Measurements from ENCODE around the gene CHST6.

CHST6 gene

DNA sequence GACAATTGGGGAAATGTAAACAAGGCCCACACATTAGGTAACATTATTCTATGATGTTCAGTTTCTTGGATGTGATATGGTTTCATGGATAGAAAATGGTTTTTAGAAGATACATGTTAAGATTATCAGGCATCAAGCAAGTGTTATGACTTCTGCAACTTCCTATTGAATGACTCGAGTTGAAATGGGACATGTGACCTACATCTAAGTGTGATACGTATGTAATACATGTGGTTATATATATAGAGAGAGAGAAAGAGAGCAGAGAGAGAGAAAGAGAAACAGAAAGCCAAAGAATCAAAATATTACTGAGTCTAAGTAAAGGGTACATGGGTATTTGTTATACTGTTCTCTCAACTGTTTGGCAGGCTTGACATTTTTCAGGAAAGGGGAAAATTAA, 32.4 kb downstream of the CHST6 start:
- TF ChIP-seq, protein P1, sequence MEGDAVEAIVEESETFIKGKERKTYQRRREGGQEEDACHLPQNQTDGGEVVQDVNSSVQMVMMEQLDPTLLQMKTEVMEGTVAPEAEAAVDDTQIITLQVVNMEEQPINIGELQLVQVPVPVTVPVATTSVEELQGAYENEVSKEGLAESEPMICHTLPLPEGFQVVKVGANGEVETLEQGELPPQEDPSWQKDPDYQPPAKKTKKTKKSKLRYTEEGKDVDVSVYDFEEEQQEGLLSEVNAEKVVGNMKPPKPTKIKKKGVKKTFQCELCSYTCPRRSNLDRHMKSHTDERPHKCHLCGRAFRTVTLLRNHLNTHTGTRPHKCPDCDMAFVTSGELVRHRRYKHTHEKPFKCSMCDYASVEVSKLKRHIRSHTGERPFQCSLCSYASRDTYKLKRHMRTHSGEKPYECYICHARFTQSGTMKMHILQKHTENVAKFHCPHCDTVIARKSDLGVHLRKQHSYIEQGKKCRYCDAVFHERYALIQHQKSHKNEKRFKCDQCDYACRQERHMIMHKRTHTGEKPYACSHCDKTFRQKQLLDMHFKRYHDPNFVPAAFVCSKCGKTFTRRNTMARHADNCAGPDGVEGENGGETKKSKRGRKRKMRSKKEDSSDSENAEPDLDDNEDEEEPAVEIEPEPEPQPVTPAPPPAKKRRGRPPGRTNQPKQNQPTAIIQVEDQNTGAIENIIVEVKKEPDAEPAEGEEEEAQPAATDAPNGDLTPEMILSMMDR (IDR thresholded peaks at IDR 0.05; ENCODE audit: control insufficient read depth, insufficient read depth, low read depth, low read length, missing control alignments), result no peak
- DNase-seq (ENCODE audit: low read depth), result no peak
- no peak overlapping the region for H3K4me3 ChIP-seq (ENCODE audit: control insufficient read depth, low read depth, low read length)

DNA sequence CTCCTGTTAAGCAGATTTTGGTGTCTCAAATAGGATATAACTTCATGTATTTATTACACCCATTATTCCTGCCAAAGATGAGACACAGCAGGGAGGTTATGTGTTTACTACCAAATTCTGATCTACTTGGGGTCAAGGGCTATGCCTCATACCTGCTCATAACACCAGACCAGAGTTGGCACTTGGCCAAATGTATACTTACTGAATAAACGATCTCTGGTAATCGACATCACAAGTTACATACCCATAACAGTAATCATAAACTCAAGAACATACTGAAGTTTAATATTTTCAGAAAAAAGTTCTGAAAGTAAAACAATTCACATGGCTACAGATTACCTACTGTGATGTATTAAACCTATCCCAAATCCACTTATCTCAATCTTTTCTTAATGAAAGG, 33.7 kb downstream of the CHST6 start:
- TF ChIP-seq, protein P1 (IDR thresholded peaks at IDR 0.05; ENCODE audit: control insufficient read depth, insufficient read depth, low read depth, low read length, missing control alignments), result no peak
- no peak for DNase-seq (ENCODE audit: low read depth)

DNA sequence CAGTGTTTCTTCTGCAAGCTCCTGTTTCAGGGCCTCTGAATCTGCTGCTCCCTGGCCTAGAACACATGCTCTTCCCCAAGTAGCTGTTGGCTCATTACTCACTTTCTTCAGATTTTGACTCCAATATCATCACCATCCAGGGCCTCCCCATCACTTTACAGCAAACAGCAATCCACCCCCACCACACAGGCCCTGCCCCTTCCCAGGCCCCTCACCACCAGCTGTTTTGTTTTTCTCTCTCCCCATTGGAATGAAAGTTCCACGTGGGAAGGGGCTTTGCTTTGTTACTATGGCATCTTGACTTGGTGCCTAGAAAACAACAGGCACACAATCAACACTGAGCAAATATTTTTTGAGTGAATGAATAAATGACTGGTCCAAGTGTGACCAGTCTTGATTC, 34.8 kb downstream of the CHST6 start:
- H3K4me3 ChIP-seq (ENCODE audit: control insufficient read depth, low read depth, low read length), result no peak overlapping the region
- no peak for DNase-seq (ENCODE audit: low read depth)
- TF ChIP-seq, protein P1 (IDR thresholded peaks at IDR 0.05; ENCODE audit: control insufficient read depth, insufficient read depth, low read depth, low read length, missing control alignments), result no peak

More for the DNA sequence above, 33.7 kb downstream of the CHST6 start:
- H3K4me3 ChIP-seq (ENCODE audit: control insufficient read depth, low read depth, low read length), result no peak overlapping the region

DNA sequence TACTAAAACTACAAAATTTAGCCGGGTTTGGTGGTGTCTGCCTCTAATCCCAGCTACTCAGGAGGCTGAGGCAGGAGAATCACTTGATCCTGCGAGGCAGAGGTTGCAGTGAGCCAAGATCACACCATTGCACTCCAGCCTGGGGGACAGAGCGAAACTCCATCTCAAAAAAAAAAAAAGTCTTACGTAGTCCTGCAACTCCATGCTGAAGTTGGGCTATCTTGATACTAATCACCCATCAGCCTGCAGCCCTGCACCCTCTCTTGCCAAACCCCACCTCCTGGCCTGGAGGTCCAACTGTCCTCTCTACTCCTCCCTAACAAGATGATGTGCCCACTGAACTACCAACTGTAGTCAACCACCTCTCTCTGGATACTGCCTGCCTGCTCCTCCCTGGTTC, 35.5 kb downstream of the CHST6 start:
- no peak overlapping the region for H3K4me3 ChIP-seq (ENCODE audit: control insufficient read depth, low read depth, low read length)
- DNase-seq (ENCODE audit: low read depth), result no peak
- TF ChIP-seq, protein P1 (IDR thresholded peaks at IDR 0.05; ENCODE audit: control insufficient read depth, insufficient read depth, low read depth, low read length, missing control alignments), result no peak

DNA sequence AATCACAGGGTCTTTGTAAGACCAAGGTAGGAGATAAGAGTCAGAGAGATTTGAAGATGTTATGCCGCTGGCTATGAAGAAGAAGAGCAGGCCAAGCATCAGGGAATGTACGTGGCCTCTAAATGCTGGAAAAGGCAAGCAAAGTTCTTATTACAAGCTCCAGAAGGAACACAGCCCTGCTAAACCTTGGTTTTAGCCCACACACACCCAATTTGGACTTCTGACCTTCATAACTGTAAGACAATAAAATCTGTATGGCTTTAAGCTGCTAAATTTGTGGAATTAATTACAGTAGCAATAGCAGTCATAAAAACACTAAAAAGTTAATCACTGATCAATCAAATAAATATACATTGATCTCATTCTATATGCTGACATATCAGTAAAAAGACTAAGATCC, 36.8 kb downstream of the CHST6 start:
- no peak overlapping the region for H3K4me3 ChIP-seq (ENCODE audit: control insufficient read depth, low read depth, low read length)
- TF ChIP-seq, protein P1 (IDR thresholded peaks at IDR 0.05; ENCODE audit: control insufficient read depth, insufficient read depth, low read depth, low read length, missing control alignments), result no peak
- DNase-seq (ENCODE audit: low read depth), result no peak

DNA sequence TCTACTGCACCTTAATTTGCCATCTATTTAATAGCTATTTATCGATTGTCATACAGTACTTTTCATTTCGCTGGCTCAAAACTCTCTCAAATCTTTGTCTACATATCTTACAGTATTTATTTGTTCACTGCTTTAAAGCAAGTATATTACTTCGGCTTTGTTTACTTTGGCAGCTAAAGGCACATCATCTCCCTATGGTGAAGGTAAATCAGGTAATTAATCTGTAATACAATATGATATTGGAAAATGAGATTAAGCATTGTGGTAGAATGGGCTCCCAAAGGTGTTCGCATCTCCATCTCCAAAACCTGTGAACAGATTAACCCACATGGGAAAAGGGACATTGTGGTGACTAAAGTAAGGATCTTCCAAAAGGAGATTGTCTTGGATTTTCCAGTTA, 37.2 kb downstream of the CHST6 start:
- H3K4me3 ChIP-seq (ENCODE audit: control insufficient read depth, low read depth, low read length), result no peak overlapping the region
- DNase-seq (ENCODE audit: low read depth), result no peak
- TF ChIP-seq, protein P1 (IDR thresholded peaks at IDR 0.05; ENCODE audit: control insufficient read depth, insufficient read depth, low read depth, low read length, missing control alignments), result no peak

DNA sequence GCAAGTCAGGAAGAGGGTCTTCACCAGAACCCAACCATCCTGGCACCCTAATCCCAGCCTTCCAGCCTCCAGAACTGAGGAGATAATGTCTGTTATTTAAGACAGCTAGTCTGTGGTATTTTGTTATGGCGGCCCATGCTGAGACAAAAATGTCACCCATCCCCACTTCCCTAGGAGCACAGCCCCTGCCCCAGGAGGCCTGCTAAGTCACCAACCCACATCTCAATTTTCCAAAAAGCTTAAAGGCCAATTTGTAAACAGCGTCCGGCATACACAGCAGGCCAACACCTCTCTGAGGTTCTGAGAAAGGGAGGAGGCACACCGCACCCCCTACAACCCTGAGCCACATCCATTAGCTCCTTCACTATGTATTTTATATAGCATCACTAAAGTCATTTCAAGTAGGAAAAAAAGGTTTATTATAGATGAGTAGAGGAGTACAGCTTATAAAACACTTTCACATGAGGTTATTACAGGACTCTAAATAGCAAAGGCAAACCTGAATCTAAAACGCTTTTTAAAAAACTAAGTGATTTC, 37.7 kb downstream of the CHST6 start:
- TF ChIP-seq, protein P1 (IDR thresholded peaks at IDR 0.05; ENCODE audit: control insufficient read depth, insufficient read depth, low read depth, low read length, missing control alignments), result no peak

More for the DNA sequence above, 37.7 kb downstream of the CHST6 start:
- no peak for DNase-seq (ENCODE audit: low read depth)
- no peak overlapping the region for H3K4me3 ChIP-seq (ENCODE audit: control insufficient read depth, low read depth, low read length)

All from AG09309 (cell line).